ENCODE results near the gene CALN1.

GRCh38 chr7:71766016-71766415 lies 646.1 kb downstream of the CALN1 start:
- no peak for TF ChIP-seq CTCF (IDR thresholded peaks at IDR 0.05)
- no peak for TF ChIP-seq POLR2A (IDR thresholded peaks at IDR 0.05)
